Ishikawa (cell line): ENCODE measurements around the gene VSX1.

ENCODE experiments used
- CEBPB ChIP-seq: IDR thresholded peaks from 2 replicates; pipeline ENCODE4 v1.6.1; 2012
- EP300 ChIP-seq: IDR thresholded peaks from 2 replicates; pipeline ENCODE4 v1.6.1; 2012; ENCODE audit warnings: borderline replicate concordance

DNA sequence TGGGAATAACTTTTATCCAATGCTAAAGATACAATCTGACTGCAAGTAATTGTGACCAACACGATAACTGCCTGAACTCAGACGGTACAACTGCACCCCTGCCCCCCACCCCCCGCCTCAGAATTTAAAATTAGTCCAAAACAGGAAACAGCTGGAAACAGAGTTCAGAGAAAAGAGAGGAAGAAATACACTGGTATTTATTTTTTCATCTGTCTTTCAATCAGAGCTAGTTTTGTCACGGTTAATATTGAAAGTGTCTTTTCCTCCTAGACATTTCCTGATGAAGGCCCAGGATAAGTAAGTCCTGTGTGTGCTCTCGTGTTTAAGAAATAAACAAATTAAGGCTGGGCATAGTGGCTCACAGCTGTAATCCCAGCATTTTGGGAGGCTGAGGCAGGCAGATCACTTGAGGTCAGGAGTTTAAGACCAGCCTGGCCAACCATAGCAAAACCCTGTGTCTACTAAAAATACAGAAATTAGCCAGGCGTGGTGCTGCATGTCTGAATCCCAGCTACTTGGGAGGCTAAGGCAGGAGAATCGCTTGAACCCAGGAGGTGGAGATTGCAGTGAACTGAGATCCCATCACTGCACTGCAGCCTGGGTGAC, 45.5 kb downstream of the VSX1 start:
- TF ChIP-seq CEBPB (no peak), EP300 (no peak)
